Stomach smooth muscle (tissue), 2 donors: ENCODE data around the gene ZFP30.

Experiments
- H3K27ac ChIP-seq: one replicate; pipeline ENCODE4 v1.7.0; 2013; ENCODE audit warnings: mild to moderate bottlenecking, low read length, inconsistent platforms
- H3K27me3 ChIP-seq, 2 donors: one replicate each; pipeline ENCODE4 v1.7.0; 2013; ENCODE audit warnings: low read length in 2 of 2; ENCODE audit not compliant: insufficient read depth in 2 of 2, control insufficient read depth in 1 of 2
- H3K36me3 ChIP-seq, 2 donors: one replicate each; pipeline ENCODE4 v1.7.0; 2013; ENCODE audit warnings: low read length in 2 of 2; ENCODE audit not compliant: control insufficient read depth in 2 of 2, insufficient read depth in 2 of 2
- H3K4me1 ChIP-seq: one replicate; pipeline ENCODE4 v1.7.0; 2013; ENCODE audit warnings: low read length; ENCODE audit not compliant: control insufficient read depth, insufficient read depth
- H3K4me3 ChIP-seq, 2 donors: one replicate each; pipeline ENCODE4 v1.7.0; 2013; ENCODE audit warnings: low read length in 2 of 2
- H3K9ac ChIP-seq, 2 donors: one replicate each; pipeline ENCODE4 v1.7.0; 2013; ENCODE audit warnings: low read length in 2 of 2, mild to moderate bottlenecking in 1 of 2
- H3K9me3 ChIP-seq, 2 donors: one replicate each; pipeline ENCODE4 v1.7.0; 2013; ENCODE audit warnings: low read length in 2 of 2; ENCODE audit not compliant: control insufficient read depth in 2 of 2
- donor health status: healthy.
- donor health status: Pancreatic carcinoma.

The ZFP30 gene

DNA sequence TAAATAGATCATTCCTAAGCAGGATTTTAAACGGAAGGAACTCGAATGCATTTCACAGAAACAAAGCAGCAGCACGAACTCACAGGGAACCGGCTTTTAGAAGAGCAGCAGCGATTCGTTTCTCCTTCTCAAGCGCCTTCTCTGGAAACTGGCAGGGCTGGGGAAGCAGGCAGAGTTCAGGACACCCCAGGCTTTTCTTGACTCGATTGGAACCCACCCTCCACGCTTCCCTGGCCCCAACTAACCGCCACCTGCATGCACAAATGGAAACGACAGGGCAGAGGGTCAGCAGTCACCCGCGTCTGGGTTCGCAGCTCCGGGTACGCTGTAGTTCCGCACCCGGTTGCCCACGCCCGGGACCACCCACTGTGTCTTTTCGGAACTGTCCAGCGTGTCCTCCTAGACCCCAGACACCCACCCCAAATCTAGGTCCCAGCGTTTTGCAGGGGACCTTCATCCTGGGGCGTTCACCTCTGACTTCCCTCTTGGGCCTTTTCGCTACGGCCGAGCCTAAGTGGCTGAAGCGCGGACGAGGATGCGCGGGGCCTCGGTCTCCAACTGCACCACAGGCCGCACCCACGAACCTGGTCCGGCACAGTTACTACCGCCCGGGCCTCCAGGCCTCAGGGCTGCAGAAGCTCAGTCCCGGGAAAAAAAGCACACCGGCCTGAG lies 500 bp downstream of the ZFP30 start:
- H3K36me3 ChIP-seq = no peaks in the 10 kb centered on the region
- H3K9me3 ChIP-seq = no peaks in the 10 kb centered on the region
- peak overlapping the region; percentile 92 to 94 for H3K4me3 ChIP-seq
- no peaks in the 10 kb centered on the region for H3K27me3 ChIP-seq
- H3K9ac ChIP-seq = peak overlapping the region; percentile 79 to 90
- H3K4me1 ChIP-seq = peaks cover 10% of the 10 kb centered on the region
- peak overlapping the region; percentile 76 for H3K27ac ChIP-seq

DNA sequence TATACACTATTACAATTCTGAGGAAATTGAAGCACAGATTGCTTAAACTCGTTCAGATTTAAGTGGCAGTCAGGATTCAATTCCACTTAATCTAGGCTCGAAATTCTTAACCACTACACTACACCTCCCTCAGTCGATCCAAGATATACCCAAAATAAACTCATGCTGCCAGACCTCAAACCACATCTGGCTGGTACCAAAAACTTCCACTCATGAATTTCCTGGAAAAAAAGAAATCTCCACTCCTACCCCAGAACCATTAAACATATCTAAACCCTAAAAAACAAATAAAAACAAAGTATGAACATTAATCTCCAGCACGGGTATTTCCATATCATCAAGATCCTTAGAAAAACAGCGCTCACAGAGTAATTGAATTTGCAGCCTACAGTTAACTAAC lies 1.1 kb downstream of the ZFP30 start:
- Histone ChIP-seq H3K27ac (no peak overlapping the region), H3K4me1 (peaks cover 10% of the 10 kb centered on the region), H3K9ac (peak overlapping the region; percentile 79 to 90), H3K27me3 (no peaks in the 10 kb centered on the region), H3K9me3 (no peaks in the 10 kb centered on the region), H3K4me3 (peak overlapping the region; percentile 92 to 94), H3K36me3 (no peaks in the 10 kb centered on the region)

DNA sequence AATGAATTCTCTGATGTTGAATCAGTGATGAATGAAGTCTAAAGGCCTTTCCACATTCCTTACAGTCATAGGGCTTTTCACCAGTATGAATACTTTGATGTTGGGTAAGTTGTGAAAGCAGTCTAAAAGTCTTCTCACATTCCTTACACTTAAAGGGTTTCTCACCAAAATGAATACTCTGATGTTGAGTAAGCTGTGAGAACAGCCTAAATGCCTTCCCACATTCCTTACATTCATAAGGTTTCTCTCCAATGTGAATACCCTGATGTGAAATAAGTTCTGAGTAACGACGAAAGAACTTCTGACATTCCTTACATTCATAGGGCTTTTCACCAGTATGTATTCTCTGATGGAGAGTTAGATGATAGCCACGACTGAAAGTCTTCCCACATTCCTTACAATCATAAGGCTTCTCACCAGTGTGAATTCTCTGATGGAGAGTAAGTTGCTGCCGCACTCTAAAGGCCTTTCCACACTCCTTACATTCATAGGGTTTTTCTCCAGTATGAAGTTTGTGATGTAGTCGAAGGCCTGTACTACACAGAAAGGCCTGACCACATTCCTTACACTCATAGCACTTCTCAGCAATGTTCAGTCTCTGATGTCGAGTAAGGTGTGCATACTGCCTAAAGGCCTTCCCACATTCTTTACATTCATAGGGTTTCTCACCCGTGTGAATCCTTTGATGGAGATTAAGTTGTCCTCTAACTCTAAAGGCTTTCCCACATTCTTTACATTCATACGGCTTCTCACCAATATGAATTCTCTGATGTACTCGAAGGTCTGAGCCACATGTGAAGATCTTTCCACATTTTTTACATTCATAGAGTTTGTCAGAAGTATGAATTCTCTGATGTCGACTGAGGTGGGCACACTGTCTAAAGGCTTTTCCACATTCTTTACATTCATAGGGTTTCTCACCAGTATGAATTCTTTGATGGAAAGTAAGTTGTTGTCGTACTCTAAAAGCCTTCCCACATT lies 19.9 kb downstream of the ZFP30 start:
- no peak overlapping the region for H3K27ac ChIP-seq
- peaks cover 17 to 18% of the 10 kb centered on the region in 2 donors for H3K36me3 ChIP-seq
- H3K4me3 ChIP-seq = peak overlapping the region in 1 of 2 donors; percentile 11
- H3K9me3 ChIP-seq = peaks cover 15 to 24% of the 10 kb centered on the region in 2 donors
- no peaks in the 10 kb centered on the region for H3K4me1 ChIP-seq
- H3K9ac ChIP-seq = no peak overlapping the region
- H3K27me3 ChIP-seq = no peaks in the 10 kb centered on the region

DNA sequence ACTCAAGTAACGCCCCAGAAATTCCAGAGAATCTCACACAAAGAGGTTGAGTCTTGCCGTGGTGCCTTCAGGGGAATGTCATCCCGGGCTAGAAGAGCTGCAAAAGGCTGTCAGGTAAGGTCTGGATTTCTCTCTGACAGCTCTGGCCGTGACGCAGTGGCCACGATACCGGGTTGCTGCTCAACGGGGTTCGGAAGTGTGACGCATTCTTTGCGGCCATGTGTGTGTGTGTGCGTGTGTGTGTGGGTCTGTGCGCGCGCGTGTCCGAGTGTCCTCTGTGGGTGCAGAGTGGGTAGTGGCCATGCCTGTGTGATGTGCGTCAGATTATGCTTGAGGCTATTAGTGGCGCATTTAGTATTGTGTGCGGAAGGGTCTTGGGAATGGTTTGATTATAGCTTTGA lies 60.3 kb downstream of the ZFP30 start:
- no peaks in the 10 kb centered on the region for H3K9me3 ChIP-seq
- H3K9ac ChIP-seq = peak overlapping the region; percentile 99 to 100
- H3K27me3 ChIP-seq = no peaks in the 10 kb centered on the region
- H3K4me3 ChIP-seq = peak overlapping the region; percentile 97 to 98
- H3K27ac ChIP-seq = peak overlapping the region; percentile 89
- peaks cover 11 to 12% of the 10 kb centered on the region in 2 donors for H3K36me3 ChIP-seq
- H3K4me1 ChIP-seq = peaks cover 6% of the 10 kb centered on the region

DNA sequence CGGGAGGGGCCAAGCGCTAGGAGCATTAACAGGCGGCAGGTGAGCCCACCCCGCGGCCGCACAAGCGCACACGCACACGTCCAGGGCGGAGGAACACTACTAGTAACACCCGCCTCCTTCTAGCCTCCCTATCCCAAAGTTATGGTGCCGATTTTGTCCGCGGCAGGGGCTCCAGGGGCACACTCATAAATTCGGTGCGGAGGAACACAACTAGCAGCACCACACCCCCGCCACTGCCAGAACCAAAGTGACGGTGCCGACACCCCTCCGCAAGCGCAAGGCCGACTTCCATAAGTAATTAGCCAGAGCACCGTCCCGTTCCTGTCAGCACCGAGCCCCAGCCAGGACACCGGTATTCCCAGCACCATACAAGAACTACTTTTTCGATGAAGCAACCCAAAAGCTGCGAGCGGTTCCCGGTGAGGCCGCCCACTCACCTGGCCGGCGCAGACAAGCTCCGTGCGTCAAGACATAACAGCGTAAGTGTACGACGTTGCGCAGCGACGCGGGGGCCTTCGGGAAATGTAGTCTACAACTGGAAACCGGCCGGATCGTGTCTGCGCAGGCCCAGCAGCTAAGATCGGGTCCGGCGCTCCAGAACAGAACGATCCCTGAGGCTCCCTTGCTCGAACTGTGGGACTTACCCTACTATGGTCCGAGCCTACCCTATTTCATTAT lies 60.8 kb downstream of the ZFP30 start, which contains the start of the genes ZNF540 and ZNF571:
TSS of gene ZNF540 (plus strand) at position 573 of the 678 bp plus-strand sequence. CDS start 3,572 bp downstream, outside the sequence.
TSS of gene ZNF571 (minus strand) at position 489 of the 678 bp plus-strand sequence. CDS start 8,116 bp downstream, outside the sequence.
- Histone ChIP-seq H3K36me3 (peaks cover 6 to 7% of the 10 kb centered on the region in 2 donors), H3K4me3 (peak within 1 kb of the TSS; percentile 97 to 98), H3K27ac (peak within 1 kb of the TSS; percentile 89), H3K27me3 (no peaks in the 10 kb centered on the region), H3K9ac (peak within 1 kb of the TSS; percentile 99 to 100), H3K4me1 (peaks cover 6% of the 10 kb centered on the region), H3K9me3 (no peaks in the 10 kb centered on the region)

DNA sequence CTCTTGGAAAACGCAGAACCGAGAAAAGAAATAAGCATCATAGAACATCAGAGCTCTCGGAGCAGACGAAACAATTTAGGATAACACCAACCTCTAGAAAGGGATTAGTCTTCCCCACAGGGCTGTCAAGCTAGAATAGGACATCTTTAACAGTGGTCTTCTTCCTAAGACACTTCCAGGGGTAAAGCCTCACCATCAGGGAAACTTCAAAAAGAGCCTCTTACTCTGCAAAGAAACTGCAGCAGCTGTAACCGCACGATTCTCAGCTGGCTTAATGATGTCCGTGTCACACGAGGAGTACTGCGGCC lies 61.3 kb downstream of the ZFP30 start:
- Histone ChIP-seq H3K27ac (peak overlapping the region; percentile 89), H3K4me3 (peak overlapping the region; percentile 97 to 98)

DNA sequence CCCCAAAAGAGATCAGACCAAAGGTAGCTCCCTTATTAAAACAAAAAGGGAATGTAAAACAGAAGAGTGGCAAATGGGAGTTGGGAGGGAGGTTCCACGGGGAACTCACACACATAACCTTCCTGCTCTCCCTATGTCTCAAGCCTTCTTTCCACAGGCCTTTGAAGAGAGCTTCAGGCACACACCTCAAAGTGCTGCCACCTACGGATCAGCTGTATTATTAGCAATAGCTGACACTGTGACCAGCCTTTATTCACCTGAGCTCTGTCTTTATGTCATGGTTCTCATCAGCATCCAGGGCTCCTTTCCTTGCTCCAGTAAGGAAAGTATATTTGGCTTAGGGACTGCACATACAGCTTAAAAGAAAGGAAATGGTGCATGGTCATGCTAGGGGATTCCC lies 71.9 kb downstream of the ZFP30 start:
- Histone ChIP-seq H3K4me1 (no peaks in the 10 kb centered on the region), H3K27ac (no peak overlapping the region), H3K9me3 (peaks cover 29 to 43% of the 10 kb centered on the region in 2 donors), H3K4me3 (no peak overlapping the region), H3K27me3 (no peaks in the 10 kb centered on the region), H3K9ac (no peak overlapping the region), H3K36me3 (peaks cover 48 to 66% of the 10 kb centered on the region in 2 donors)

More for the DNA sequence above, 61.3 kb downstream of the ZFP30 start:
- Histone ChIP-seq H3K4me1 (peaks cover 6% of the 10 kb centered on the region), H3K27me3 (no peaks in the 10 kb centered on the region), H3K36me3 (peaks cover 5 to 6% of the 10 kb centered on the region in 2 donors), H3K9ac (peak overlapping the region; percentile 99 to 100), H3K9me3 (no peaks in the 10 kb centered on the region)

DNA sequence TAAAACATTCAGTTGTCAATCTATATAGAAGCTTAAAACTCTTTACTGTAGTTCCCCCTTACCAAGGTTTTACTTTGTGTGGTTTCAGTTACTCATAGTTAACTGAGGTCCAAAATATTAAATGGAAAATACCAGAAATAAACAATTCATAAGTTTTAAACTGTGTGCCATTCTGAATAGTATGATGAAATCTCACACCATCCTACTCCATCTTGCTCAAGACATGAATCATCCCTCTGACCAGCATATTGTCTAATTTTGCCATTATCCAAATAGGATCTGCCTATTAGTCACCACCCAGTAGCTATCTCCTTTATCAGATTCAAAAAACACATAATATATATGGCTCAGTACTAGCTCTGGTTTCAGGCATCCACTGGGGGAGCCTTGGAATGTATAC lies 83.1 kb downstream of the ZFP30 start:
- Histone ChIP-seq H3K9me3 (peaks cover 40 to 52% of the 10 kb centered on the region in 2 donors), H3K36me3 (peaks cover 2 to 5% of the 10 kb centered on the region in 2 donors), H3K4me3 (no peak overlapping the region), H3K9ac (no peak overlapping the region), H3K27ac (no peak overlapping the region), H3K27me3 (no peaks in the 10 kb centered on the region), H3K4me1 (no peaks in the 10 kb centered on the region)

DNA sequence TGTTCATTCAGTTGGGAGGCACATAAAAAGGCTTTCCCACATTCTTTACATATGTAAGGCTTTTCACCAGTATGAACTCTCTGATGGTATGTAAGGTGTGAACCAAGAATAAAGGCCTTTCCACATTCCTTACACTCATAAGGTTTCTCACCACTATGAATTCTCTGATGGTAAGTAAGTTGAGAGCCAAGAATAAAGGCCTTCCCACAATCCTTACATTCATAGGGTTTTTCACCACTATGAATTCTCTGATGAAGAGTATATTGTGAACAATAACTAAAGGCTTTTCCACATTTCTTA lies 89.9 kb downstream of the ZFP30 start:
- Histone ChIP-seq H3K9ac (no peak overlapping the region), H3K9me3 (peaks cover 70 to 83% of the 10 kb centered on the region in 2 donors), H3K4me3 (peak overlapping the region in 1 of 2 donors; percentile 4), H3K27ac (no peak overlapping the region), H3K36me3 (peaks cover 20 to 28% of the 10 kb centered on the region in 2 donors), H3K27me3 (no peaks in the 10 kb centered on the region), H3K4me1 (no peaks in the 10 kb centered on the region)

DNA sequence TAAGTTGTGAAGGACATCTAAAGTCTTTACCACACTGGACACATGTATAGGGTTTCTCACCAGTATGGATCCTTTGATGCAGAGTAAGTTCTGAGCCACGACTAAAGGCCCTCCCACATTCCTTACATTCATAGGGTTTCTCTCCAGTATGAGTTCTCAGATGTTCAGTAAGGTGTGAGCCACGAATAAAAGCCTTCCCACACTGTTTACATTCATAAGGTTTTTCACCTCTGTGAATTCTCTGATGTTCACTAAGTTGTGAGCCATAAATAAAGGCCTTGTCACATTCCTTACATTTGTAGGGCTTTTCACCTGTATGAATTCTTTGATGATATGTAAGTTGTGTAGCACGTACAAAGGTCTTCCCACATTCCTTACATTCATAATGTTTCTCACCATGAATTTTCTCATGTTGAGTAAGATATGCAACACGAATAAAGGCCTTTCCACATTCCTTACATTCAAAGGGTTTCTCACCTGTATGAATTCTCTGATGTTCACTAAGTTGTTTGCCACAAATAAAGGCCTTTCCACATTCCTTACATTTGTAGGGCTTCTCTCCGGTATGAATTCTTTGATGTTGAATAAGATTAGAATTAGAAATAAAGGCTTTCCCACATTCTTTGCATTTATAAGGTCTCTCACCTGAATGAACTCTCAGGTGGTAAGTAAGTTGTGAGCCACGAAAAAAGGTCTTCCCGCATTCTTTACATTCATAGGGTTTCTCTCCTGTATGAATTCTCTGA lies 90.5 kb downstream of the ZFP30 start:
- Histone ChIP-seq H3K27me3 (no peaks in the 10 kb centered on the region), H3K9ac (no peak overlapping the region), H3K36me3 (peaks cover 19 to 28% of the 10 kb centered on the region in 2 donors), H3K27ac (no peak overlapping the region), H3K4me1 (no peaks in the 10 kb centered on the region), H3K4me3 (peak overlapping the region in 1 of 2 donors; percentile 4), H3K9me3 (peaks cover 65 to 79% of the 10 kb centered on the region in 2 donors)
